Dedifferentiated amniotic fluid mesenchymal stem cell (primary cell): ENCODE results near the gene MFSD1.

Experiments
- DNase-seq: peaks from one replicate; pipeline ENCODE4 v3.0.0-alpha.2; 2016; ENCODE audit errors: extremely low spot score

Gene MFSD1

DNA sequence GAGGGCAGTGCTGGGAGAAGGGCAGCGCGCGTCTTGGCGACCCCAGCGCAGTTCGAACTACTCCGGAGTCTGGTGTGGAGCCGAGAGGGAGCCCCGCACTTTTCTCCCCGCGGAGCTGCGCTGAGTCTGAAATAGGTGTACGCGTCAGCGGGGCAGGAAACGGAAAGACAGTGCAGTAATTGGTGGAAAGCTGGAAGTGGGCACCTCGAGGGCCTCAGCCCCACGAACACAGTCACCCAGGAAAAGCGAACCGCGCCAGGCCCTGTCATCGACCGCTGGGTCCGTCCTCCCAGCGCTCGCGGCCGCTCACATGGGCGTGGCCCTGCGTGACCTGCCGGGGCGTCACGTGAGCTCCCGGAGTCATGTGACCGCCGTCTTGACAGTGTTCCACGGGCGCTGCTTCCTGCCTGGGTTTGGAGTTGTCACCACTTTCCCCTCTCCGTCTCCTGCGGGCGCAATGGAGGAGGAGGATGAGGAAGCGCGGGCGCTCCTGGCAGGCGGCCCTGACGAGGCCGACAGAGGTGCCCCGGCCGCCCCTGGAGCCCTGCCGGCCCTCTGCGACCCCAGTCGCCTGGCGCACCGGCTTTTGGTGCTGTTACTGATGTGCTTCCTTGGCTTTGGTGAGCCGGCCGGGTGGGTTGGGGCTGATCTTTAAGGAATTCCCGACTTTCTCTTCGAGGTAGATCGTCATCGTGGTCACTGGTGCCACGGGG lies at the start of gene MFSD1:
MFSD1 (plus strand) TSS at position 359 of the 713 bp plus-strand sequence; CDS start at position 458, 99 bp downstream.
- DNase-seq = peak; percentile 82

DNA sequence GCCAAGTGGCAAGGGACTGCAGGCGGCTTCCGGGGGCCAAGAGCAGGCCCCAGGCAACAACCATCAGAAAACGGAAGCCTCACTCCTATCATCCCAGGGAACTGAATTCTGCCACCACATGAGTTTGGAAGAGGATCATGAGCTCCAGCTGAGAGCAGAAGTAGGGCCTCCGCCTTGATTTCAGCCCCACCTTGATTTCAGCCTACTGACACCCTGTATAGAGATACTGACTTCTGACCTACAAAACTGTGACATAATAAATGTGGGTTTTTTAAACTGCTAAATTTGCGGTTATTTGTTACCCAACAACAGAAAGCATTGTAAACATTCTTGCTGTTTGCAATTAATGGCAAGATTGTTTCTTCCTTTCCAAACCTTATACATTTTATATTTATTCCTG lies 48.0 kb upstream of the MFSD1 start:
- no peak for DNase-seq

DNA sequence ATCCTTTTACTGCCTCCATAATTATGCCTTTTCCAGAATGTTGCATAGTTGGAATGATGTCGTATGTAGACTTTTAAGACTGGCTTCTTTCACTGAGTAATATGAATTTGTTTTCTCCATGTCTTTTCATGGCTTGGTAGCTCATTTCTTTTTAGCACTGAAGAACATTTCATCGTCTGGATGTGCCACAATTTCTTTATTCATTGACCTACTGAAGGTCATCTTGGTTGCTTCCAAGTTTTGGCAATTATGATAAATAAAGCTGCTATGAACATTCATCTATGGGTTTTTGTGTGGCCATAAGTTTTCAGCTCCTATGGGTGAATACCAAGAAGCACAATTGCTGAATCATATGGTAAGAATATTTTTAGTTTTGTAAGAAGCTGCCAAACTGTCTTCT lies 46.4 kb upstream of the MFSD1 start:
- no peak for DNase-seq

DNA sequence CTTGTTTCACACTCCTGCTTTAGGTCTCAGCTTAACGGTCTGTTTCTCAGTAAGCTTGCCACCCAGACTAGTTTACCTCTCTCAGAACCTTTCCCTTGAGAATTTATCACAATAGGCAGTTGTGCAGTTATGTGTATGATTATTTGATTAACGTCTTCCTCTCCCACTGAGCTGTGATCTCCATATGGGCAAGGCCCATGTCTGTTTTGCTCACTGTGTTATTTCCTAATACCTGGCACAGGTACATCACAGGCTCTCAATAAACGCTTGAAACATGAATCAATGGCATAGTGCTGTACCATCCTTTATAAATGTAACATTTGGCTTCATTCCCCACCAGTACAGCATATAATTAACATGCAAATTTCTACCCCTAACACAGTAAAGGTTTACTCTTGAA lies 40.5 kb upstream of the MFSD1 start:
- no peak for DNase-seq

DNA sequence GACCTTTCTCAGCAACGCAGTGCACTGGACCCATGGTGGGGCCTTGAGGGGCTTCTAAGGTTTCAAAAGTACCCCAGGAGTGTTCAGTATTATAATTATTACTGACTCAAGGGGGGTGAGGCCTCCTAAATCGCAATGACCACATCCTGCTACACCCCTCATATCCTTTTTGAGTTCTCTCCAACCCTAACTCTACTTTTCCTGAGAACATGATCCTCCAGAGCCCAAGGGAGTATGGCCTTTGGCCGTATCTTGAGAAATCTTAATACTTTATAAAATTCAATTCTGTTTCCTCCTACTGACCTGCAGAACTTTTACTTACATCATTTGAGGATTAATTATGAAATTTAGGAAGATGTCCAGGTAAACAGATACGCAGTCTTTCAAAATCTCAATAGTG lies 39.2 kb upstream of the MFSD1 start:
- no peak for DNase-seq

DNA sequence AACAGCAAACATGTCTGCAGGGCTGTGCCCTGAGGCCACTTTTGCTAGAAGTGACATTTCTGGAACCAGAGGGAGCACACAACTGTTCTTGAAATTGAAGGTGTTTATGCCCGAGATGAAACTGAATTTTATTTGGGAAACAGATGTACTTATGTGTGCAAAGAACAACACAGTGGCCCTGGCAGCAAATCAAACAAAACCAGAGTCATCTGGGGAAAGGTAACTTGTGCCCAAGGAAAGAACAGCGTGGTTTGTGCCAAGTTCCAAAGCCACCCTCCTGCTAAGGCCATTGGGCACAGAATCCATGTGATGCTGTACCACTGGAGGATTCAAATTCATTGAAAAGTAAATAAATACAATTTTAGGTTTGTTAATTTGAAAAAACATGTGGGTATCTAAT lies 38.4 kb upstream of the MFSD1 start:
- DNase-seq = no peak

DNA sequence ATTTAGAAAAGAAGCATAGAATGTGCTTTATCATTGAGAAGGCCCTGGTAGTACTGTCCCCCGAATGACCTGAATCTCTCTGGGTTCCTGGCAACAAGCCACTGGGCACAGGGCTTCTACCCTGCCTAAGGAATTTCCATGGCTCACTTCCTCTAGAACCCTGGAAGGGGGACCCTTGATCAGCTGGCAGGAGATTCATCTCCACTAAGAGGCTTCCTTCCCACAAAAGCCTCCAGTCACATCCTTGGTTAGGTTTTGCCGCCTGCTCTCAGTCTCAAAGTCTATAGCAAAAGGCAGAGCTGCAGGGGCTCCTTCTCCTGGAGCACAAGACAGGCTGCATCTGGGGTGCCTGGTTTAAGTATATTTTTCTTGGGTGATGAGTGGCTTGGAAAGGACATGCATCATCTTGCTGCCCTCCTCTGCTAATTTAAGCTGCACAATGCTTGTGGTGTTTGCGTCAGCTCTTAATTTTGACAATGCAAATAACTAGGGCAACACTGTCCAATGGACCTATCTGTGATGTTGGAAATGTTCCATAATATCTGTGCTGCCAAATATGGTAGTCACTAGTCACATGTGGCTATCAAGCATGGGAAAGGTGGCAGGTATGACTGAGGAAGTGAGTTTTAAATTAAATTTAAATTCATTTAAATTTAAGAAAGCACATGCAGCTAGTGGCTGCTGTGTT lies 36.2 kb upstream of the MFSD1 start:
- DNase-seq = no peak

- DNase-seq = no peak
Measured at GRCh38 chr3:158766364-158766763, 35.5 kb upstream of the MFSD1 start.

DNA sequence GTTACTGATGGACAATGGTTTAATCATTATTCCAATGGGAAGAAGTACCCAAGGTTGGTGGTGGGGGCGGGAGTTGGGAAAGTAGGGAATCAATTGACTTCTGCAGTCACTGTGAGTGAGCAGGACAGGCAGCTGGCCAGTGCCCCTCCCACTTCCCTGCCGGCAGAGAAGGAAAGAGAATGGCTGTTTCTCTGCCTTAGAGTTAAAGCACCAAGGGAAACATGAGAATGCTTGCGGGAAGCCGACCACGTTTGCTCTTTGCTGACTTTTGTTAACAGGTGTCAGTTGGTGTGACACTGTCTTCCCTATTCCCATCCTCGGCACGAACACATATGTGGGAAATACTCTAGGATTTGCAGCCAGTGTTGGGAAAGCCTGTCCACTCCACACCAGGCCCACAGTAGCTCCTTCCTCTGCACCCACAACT lies 33.5 kb upstream of the MFSD1 start:
- peak; percentile 18 for DNase-seq

DNA sequence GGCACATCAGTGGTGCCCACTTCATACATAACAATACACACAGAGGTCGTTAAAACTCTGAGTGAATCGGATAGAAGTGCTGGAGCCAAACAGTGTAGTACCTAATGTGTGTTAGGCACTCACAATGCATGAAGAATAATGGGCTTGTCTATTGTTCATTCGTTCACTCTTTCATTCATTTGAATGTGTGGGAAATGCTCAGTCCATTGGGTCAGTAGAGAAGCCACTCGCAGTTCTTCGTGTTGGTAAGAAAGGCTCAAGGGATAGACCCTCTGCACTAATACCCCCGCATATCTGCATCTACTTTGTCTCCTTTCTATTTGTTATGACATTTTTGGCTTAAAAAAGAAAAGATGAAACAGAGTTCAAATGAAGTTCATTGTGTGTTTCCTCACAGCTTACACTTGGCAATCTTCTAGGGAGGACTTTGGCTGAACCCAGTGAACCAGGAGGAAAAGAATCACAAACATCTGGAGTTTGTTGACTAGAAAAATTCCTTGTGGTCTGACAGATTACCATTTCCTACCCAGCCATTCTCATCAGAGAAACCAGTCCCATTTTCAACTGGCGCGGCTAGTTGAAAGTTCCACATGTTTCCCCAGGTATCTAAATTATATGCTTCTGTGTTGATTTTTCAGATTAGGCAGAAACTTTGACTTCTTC lies 32.8 kb upstream of the MFSD1 start:
- DNase-seq = peak; percentile 92

- DNase-seq = no peak
Measured at GRCh38 chr3:158769549-158769948, 32.3 kb upstream of the MFSD1 start.

GRCh38 chr3:158769952-158770740 lies 31.7 kb upstream of the MFSD1 start:
- peak; percentile 31 for DNase-seq

DNA sequence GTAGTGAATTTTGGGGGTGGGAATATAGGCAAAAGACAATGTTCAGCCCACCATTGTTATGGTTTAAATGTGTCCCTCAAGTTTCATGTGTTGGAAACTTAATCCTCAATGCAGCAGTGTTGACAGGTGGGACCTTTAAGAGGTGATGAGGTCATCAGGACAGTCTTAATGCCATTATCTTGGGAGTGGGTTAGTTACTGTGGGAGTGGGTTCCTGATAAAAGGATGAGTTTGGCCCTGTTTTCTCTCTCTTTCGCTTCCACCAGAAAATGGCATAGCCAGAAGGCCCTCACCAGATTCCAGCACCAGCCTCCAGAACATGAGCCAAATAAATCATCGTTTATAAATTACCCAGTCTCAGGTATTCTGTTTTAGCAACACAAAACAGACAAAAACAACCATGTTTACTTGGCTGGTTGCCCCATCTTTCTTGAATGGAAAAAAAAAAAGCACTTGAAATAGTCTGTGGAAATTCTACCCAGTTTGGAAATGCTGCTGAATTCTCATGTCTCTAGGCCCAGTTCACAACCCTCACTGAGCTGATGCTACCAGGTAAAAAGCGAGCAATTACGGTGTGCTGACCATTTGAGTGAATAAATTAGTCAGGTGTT lies 31.0 kb upstream of the MFSD1 start:
- DNase-seq = no peak

- no peak for DNase-seq
Measured at GRCh38 chr3:158771577-158771976, 30.3 kb upstream of the MFSD1 start.

DNA sequence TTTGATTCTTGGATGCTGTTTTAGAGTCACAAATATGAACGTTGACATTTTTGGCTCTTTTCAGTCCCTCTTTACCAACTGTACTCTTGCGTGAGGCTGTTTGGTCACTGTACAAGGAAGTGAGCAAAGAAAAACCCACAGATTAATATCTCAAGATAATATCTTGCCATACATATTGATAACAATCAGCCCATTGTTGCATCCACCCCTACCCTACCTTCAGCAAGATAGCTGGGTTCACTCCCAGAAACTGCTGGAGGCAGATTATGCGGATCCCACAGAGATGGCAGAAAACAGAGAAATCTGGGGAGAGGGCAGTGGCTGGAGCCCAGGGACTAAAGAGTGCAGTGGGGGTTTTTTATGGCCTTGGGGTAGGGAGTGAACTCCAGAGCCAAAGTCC lies 29.9 kb upstream of the MFSD1 start:
- DNase-seq = no peak

- no peak for DNase-seq
Measured at GRCh38 chr3:158773166-158773565, 28.7 kb upstream of the MFSD1 start.

GRCh38 chr3:158773845-158774830 lies 27.7 kb upstream of the MFSD1 start:
- DNase-seq = no peak

DNA sequence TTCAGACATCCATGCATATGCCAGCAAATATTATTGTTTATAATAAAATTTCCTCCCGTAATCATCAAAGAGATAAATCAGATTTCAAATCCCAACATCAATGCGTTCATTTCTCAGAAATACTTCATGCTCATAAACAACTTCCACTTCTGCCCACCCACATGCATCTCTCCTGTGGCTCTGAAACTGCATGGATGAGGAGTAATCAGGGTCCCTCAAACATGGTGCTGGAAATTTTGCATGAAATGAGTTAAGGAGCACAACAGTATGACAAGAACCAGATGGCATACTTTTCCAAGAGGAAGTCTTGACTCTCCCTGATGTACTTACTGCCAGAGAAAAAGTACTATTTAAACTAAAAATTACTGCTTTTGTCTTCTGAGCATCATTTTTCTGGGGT lies 26.9 kb upstream of the MFSD1 start:
- no peak for DNase-seq

DNA sequence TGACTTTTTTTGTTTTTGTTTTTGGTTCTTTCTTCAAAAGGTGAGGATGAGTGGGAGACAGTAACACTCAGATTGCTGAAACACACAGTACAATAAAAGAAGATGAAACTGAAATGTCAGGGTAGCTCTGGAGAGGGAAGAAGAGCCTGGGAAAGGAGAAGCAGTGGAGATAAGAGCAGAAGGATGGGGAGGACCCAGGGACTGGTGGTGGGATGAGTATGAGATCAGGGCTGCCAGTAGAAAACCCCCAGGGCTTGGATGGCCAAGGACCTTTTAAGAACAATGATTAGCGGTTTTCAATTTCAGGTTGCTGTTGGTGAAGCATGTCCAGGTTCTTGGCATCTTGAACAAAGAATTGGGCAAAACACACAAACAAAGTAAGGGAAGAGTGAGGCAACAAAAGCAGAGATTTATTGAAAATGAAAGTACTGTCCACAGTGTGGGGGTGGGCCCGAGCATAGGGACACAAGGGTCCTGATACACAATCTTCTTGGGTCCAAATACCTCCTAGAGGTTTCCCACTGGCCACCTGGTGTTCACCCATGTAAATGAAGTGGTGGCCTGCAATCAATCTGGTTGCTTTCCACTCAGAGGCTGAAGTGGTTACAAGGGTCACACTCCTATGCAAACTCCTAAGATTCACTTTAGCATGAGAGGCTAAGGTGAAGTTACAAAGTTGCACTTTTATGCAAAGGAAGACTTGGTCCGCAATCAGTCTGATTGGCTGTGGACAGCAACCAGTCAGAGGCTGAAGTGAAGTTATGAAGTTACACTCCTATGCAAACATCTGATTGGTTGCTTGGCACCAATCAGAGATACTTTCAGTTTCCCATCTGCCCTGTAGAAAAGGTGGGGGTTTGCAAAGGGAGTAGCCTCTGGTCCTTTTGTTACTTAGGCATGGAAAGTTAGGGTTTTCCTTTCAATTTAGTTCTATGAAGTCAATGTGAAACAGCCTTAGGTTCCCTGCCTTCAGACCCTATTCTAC lies 26.1 kb upstream of the MFSD1 start:
- no peak for DNase-seq
